GM10266 (cell line): ENCODE results near the gene FBXO38.

Experiments
- DNase-seq: peaks from one replicate; pipeline ENCODE4 v3.0.0; 2012; ENCODE audit errors: extremely low spot score
- TF ChIP-seq, protein P1 (sequence below): IDR thresholded peaks from 2 replicates; pipeline ENCODE4 v1.5.1; 2012; ENCODE audit warnings: mild to moderate bottlenecking, low read depth; ENCODE audit not compliant: control insufficient read depth, insufficient read depth; ENCODE audit errors: missing control alignments

The FBXO38 gene

GRCh38 chr5:148374690-148375360 lies 8.9 kb upstream of the FBXO38 start:
- TF ChIP-seq, protein P1, sequence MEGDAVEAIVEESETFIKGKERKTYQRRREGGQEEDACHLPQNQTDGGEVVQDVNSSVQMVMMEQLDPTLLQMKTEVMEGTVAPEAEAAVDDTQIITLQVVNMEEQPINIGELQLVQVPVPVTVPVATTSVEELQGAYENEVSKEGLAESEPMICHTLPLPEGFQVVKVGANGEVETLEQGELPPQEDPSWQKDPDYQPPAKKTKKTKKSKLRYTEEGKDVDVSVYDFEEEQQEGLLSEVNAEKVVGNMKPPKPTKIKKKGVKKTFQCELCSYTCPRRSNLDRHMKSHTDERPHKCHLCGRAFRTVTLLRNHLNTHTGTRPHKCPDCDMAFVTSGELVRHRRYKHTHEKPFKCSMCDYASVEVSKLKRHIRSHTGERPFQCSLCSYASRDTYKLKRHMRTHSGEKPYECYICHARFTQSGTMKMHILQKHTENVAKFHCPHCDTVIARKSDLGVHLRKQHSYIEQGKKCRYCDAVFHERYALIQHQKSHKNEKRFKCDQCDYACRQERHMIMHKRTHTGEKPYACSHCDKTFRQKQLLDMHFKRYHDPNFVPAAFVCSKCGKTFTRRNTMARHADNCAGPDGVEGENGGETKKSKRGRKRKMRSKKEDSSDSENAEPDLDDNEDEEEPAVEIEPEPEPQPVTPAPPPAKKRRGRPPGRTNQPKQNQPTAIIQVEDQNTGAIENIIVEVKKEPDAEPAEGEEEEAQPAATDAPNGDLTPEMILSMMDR: peak; percentile 63
- DNase-seq: peak; percentile 19

DNA sequence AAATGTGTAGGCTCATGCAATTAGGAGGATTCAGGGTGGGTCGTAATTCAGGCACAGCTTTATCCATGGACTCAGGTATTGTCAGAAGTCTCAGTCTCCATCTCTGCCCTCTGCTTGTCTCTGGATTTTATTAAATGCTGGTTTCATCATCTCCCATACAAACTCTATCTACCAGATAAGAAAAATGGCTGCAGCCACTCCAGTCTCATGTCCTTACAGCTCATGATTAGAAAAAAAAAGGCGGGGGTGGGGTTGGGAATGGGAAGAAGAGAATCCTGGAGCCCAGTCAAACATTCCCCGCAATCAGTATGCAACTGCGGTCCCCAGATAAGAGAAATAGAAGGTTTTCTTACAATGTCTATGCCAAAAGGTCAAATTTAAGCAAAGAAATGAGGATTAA lies 7.6 kb upstream of the FBXO38 start:
- DNase-seq: no peak
- TF ChIP-seq, protein P1: no peak

DNA sequence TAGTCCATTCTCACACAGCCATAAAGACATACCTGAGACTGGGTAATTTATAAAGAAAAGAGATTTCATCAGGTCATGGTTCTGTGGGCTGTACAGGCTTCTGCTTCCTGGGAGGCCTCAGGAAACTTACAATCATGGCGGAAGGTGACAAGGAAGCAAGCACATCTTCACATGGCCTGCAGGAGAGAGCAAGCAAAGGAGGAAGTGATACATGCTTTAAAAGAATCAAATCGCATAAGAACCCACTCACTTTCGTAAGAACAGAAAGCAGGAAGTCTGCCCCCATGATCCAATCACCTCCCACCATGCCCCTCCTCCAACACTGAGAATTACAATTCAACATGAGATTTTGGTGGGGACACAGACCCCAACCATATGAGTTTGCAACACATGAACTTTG lies 5.1 kb upstream of the FBXO38 start:
- DNase-seq: no peak

DNA sequence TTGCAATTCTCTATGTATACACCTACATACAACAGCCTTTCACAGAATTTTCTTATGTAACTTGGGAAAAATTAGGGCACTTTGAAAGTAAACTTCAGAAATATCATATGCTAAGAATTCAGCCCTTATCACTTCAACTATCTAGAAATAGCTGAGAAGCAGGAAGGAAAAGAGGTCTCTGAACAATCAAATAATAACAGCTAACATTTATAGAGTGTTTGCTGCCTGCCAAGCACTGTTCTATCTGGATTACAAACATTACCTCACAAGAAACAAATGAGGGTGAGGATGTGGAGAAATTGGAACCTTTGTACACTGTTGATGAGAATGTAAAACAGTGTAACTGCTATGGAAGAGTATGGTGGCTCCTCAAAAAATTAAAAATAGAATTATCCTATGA lies 4.4 kb upstream of the FBXO38 start:
- TF ChIP-seq, protein P1: no peak
- no peak for DNase-seq

More for the DNA sequence above, 5.1 kb upstream of the FBXO38 start:
- TF ChIP-seq, protein P1: no peak

DNA sequence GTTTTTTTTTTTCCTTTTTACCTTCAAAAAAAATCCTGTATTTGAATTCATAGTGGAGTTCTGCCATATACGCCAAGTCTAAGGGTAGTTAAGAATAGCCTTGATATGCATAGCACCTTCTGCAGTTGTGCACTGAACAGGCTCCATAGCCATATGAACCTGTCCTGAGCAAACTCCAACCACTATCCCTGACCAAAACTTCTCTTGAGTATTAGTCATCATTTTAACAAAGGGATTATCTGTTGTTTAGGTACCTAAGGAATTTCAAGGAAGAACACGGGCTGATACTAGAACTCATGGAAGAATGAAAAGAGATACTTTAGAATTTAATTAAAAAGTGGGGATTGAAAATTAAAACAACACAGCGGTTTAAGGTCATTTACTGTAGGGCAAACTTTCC lies 1.9 kb upstream of the FBXO38 start:
- TF ChIP-seq, protein P1: no peak
- DNase-seq: no peak

- DNase-seq: no peak
- TF ChIP-seq, protein P1: no peak
Observed at GRCh38 chr5:148382961-148383360, 797 bp upstream of the FBXO38 start.

DNA sequence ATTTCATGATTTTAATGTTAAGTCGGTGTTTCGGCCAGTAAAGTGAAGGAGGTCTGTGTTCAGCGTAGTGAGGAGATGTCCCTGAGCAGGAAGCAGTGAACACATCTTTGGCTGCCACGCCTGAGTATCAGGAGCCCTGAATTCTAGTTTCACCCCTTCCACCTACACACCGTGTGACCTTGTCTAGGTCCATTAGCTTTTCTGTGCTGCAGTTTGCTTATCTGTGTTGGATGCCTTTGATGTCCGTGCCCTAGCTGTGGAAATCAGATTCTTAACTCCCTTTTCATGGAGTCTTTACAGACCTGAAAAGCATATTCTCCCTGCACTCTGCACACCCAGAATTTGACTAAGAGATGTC lies 601 bp downstream of the FBXO38 start:
- DNase-seq: peak; percentile 8
- TF ChIP-seq, protein P1: no peak
